WTC11 (cell line): Measurements from ENCODE around the gene PRELID3B.

Source experiments
- ATF2 ChIP-seq: sonication (generic); formaldehyde crosslinking; IDR thresholded peaks from 2 replicates; pipeline ENCODE4 v1.8.1; 2022; ENCODE audit warnings: low read depth, missing genetic modification reagents, borderline replicate concordance
- CTCF ChIP-seq: fragments of 200-600 bp; IDR thresholded peaks from 2 replicates; pipeline ENCODE4 v1.8.0; 2022; ENCODE audit warnings: antibody characterized with exemption
- ESRRA ChIP-seq: sonication (generic); formaldehyde crosslinking; IDR thresholded peaks from 2 replicates; pipeline ENCODE4 v1.8.1; 2022; ENCODE audit warnings: mild to moderate bottlenecking, missing genetic modification reagents, borderline replicate concordance
- ETV6 ChIP-seq: sonication (generic); formaldehyde crosslinking; IDR thresholded peaks from 2 replicates; pipeline ENCODE4 v1.8.1; 2022; ENCODE audit warnings: mild to moderate bottlenecking, missing genetic modification reagents
- FOXJ3 ChIP-seq: sonication (generic); formaldehyde crosslinking; IDR thresholded peaks from 2 replicates; pipeline ENCODE4 v1.9.0; 2021; ENCODE audit warnings: missing genetic modification reagents, mild to moderate bottlenecking, borderline replicate concordance
- HMGA2 ChIP-seq: fragments of 250-450 bp; sonication (Bioruptor Pico); IDR thresholded peaks from 2 replicates; pipeline ENCODE4 v1.4.0; 2021; ENCODE audit warnings: mild to moderate bottlenecking, moderate library complexity
- HMGXB4 ChIP-seq: sonication (generic); formaldehyde crosslinking; IDR thresholded peaks from 2 replicates; pipeline ENCODE4 v1.8.1; 2023; ENCODE audit warnings: mild to moderate bottlenecking, moderate library complexity, missing genetic modification reagents
- JUN ChIP-seq: sonication (generic); formaldehyde crosslinking; IDR thresholded peaks from 2 replicates; pipeline ENCODE4 v1.8.0; 2023; ENCODE audit warnings: mild to moderate bottlenecking, missing genetic modification reagents
- KAT7 ChIP-seq: sonication (generic); formaldehyde crosslinking; IDR thresholded peaks from 2 replicates; pipeline ENCODE4 v1.8.1; 2023; ENCODE audit warnings: missing genetic modification reagents, mild to moderate bottlenecking, borderline replicate concordance
- MXD4 ChIP-seq: fragments of 250-450 bp; sonication (Bioruptor Pico); IDR thresholded peaks from 2 replicates; pipeline ENCODE4 v1.8.0; 2021; ENCODE audit warnings: mild to moderate bottlenecking, moderate library complexity, borderline replicate concordance
- NR3C1 ChIP-seq: sonication (generic); formaldehyde crosslinking; conservative IDR thresholded peaks from 2 replicates; pipeline ENCODE4 v1.8.1; 2023; ENCODE audit warnings: low read depth, mild to moderate bottlenecking, missing genetic modification reagents
- ZNF121 ChIP-seq: sonication (generic); formaldehyde crosslinking; IDR thresholded peaks from 2 replicates; pipeline ENCODE4 v1.8.0; 2023; ENCODE audit warnings: missing genetic modification reagents
- TF ChIP-seq, protein P1 (sequence below): sonication (generic); formaldehyde crosslinking; IDR thresholded peaks from 2 replicates; pipeline ENCODE4 v1.8.0; 2022; ENCODE audit warnings: mild to moderate bottlenecking, missing genetic modification reagents
- TF ChIP-seq, protein P2 (sequence below): fragments of 250-450 bp; sonication (Bioruptor Pico); IDR thresholded peaks from 2 replicates; pipeline ENCODE4 v1.8.0; 2021; ENCODE audit warnings: mild to moderate bottlenecking

DNA sequence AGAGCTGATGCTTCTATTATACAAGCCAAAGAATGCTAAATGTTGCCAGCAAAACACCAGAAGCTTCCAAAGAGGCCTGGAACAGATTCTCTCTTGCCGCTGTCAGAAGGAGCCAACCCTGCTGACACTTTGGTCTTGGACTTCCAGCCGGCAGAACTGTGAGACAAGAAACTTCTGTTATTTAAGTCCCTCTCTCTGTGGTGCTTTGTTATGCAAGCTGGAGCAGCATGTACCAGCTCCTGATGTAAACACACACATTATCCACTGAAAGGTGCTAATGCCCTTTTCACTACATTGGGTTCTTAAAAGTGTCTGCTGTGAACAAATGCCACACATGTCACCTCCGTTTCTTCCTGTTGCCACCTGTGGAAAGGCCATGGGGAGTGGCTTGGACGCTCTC lies 25.9 kb upstream of the PRELID3B start:
- TF ChIP-seq, protein P1, sequence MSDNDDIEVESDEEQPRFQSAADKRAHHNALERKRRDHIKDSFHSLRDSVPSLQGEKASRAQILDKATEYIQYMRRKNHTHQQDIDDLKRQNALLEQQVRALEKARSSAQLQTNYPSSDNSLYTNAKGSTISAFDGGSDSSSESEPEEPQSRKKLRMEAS (CRISPR knock-in tag), result no peak
- TF ChIP-seq CTCF (no peak), FOXJ3 (CRISPR knock-in tag) (no peak), ESRRA (CRISPR knock-in tag) (no peak), MXD4 (no peak), NR3C1 (CRISPR knock-in tag) (no peak), ETV6 (CRISPR knock-in tag) (no peak), HMGXB4 (no peak), KAT7 (CRISPR knock-in tag) (no peak), JUN (CRISPR knock-in tag) (no peak), HMGA2 (CRISPR knock-in tag) (no peak), ATF2 (no peak), ZNF121 (CRISPR knock-in tag) (no peak)
- TF ChIP-seq, protein P2, sequence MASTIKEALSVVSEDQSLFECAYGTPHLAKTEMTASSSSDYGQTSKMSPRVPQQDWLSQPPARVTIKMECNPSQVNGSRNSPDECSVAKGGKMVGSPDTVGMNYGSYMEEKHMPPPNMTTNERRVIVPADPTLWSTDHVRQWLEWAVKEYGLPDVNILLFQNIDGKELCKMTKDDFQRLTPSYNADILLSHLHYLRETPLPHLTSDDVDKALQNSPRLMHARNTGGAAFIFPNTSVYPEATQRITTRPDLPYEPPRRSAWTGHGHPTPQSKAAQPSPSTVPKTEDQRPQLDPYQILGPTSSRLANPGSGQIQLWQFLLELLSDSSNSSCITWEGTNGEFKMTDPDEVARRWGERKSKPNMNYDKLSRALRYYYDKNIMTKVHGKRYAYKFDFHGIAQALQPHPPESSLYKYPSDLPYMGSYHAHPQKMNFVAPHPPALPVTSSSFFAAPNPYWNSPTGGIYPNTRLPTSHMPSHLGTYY (CRISPR knock-in tag), result no peak
